Ovary (tissue), 3 donors: ENCODE measurements around the gene RERE.

Experiments
- CTCF ChIP-seq, 3 donors: fragments of 450-650 bp in 2 of 3; fragments of 200-600 bp in 1 of 3; IDR thresholded peaks; one replicate each; pipeline versions ENCODE4 v1.5.1 to v1.8.0; 2016 to 2022; ENCODE audit warnings: antibody characterized with exemption in 3 of 3, mild to moderate bottlenecking in 1 of 3
- EP300 ChIP-seq: sonication (generic); formaldehyde crosslinking; IDR thresholded peaks from one replicate; pipeline ENCODE4 v1.6.1; 2017; ENCODE audit warnings: antibody characterized with exemption
- POLR2A ChIP-seq: fragments of 450-650 bp; IDR thresholded peaks from one replicate; pipeline ENCODE4 v1.6.1; 2017; ENCODE audit warnings: antibody characterized with exemption, mild to moderate bottlenecking, moderate library complexity
- donor health status: DM: no; HTN: no; CAD: no.

- TF ChIP-seq CTCF (IDR thresholded peaks at IDR 0.05) = no peak
- TF ChIP-seq POLR2A = no peak
- no peak for TF ChIP-seq EP300
These were observed 397.6 kb downstream of the RERE start for GRCh38 chr1:8419861-8420260.
